CD4-positive, alpha-beta T cell treated with Interleukin-10 for 1 hour (primary cell): ENCODE measurements around the gene ARHGAP28.
"Not testable (repeated sequence)": the region's sequence is repeated elsewhere in the genome, so short reads cannot be mapped to it uniquely, and the experiment has no call there.

ENCODE experiments used
- DNase-seq: peaks from one replicate; pipeline ENCODE4 v3.0.0-alpha.2; 2020

Gene ARHGAP28

GRCh38 chr18:6878556-6879297 is 149.2 kb downstream of the ARHGAP28 start:
- DNase-seq = no peak

- DNase-seq = no peak
These were observed 150.1 kb downstream of the ARHGAP28 start for GRCh38 chr18:6879508-6880195.

- DNase-seq = no peak
These were observed 151.7 kb downstream of the ARHGAP28 start for GRCh38 chr18:6881034-6881820.

- DNase-seq = no peak
These were observed 152.9 kb downstream of the ARHGAP28 start for GRCh38 chr18:6882401-6882800.

GRCh38 chr18:6885006-6885481 is 155.5 kb downstream of the ARHGAP28 start:
- no peak for DNase-seq

GRCh38 chr18:6885992-6886796 is 156.7 kb downstream of the ARHGAP28 start:
- DNase-seq = no peak

GRCh38 chr18:6886797-6887330 is 157.3 kb downstream of the ARHGAP28 start:
- DNase-seq = no peak

GRCh38 chr18:6891788-6892187 is 162.3 kb downstream of the ARHGAP28 start:
- DNase-seq = no peak

GRCh38 chr18:6901286-6901926 is 171.9 kb downstream of the ARHGAP28 start:
- DNase-seq = no peak

- DNase-seq = no peak
These were observed 187.6 kb downstream of the ARHGAP28 start for GRCh38 chr18:6917072-6917471.

- no peak for DNase-seq
These were observed 190.8 kb downstream of the ARHGAP28 start for GRCh38 chr18:6920099-6920955.

- no peak for DNase-seq
These were observed 192.1 kb downstream of the ARHGAP28 start for GRCh38 chr18:6921571-6921970.

- DNase-seq = no peak
These were observed 193.7 kb downstream of the ARHGAP28 start for GRCh38 chr18:6923220-6923619.

- no peak for DNase-seq
These were observed 197.6 kb downstream of the ARHGAP28 start for GRCh38 chr18:6927153-6927552.

GRCh38 chr18:6928359-6928758 is 198.8 kb downstream of the ARHGAP28 start:
- DNase-seq = no peak

- no peak for DNase-seq
These were observed 200.0 kb downstream of the ARHGAP28 start for GRCh38 chr18:6929370-6930102.

- no peak for DNase-seq
These were observed 205.3 kb downstream of the ARHGAP28 start for GRCh38 chr18:6934859-6935258.

GRCh38 chr18:6938003-6938402 is 208.5 kb downstream of the ARHGAP28 start:
- DNase-seq = no peak

- not testable (repeated sequence) for DNase-seq
These were observed 208.9 kb downstream of the ARHGAP28 start for GRCh38 chr18:6938403-6938802.

GRCh38 chr18:6939972-6940371 is 210.5 kb downstream of the ARHGAP28 start:
- no peak for DNase-seq
